ENCODE data around the gene LSM14A. TPM values are rescaled to one million over a fixed set of nuclear protein-coding genes. Genes with fewer than 3 reads are reported as not detected.

LSM14A gene
- total and polyA plus RNA-seq, 9 of the 15 experiments (the other 6 are each of a cell fraction or from before 2014, with no cell fraction given) = 19.5 to 150 (median 95.1) TPM

GRCh38 chr19:34171877-34172660, at the start of gene LSM14A (continued):
- TF ChIP-seq ARID3A (IDR thresholded peaks at IDR 0.05; ENCODE audit: borderline replicate concordance, low read depth, low read length) = no peak
- TF ChIP-seq MTF1 (CRISPR knock-in tag; IDR thresholded peaks at IDR 0.05; ENCODE audit: borderline replicate concordance) = no peak
- TF ChIP-seq MEIS2 (IDR thresholded peaks at IDR 0.05; ENCODE audit: partially characterized antibody) = no peak
- TF ChIP-seq SRF (CRISPR knock-in tag; IDR thresholded peaks at IDR 0.05) = no peak
- TF ChIP-seq TFAP4 (CRISPR knock-in tag; IDR thresholded peaks at IDR 0.05; ENCODE audit: borderline replicate concordance) = peak; percentile 58; the same call in 1 of the 2 replicates
- TF ChIP-seq ZNF699 (CRISPR knock-in tag; IDR thresholded peaks at IDR 0.05; ENCODE audit: insufficient replicate concordance) = no peak
- no peak; the same call in 1 of the 2 replicates for TF ChIP-seq TEAD4 (IDR thresholded peaks at IDR 0.05; ENCODE audit: low read length)
- TF ChIP-seq TEAD4 (CRISPR knock-in tag; IDR thresholded peaks at IDR 0.05; ENCODE audit: borderline replicate concordance) = peak; percentile 78
- no peak for TF ChIP-seq ELK3 (CRISPR knock-in tag; IDR thresholded peaks at IDR 0.05)
- no peak for TF ChIP-seq SAFB2 (IDR thresholded peaks at IDR 0.05; ENCODE audit: borderline replicate concordance, low read depth, low read length, severe bottlenecking)
- TF ChIP-seq ID3 (CRISPR knock-in tag; IDR thresholded peaks at IDR 0.05) = no peak
- TF ChIP-seq ID3 (tag; IDR thresholded peaks at IDR 0.05) = peak; percentile 85
- no peak for TF ChIP-seq BHLHE40 (IDR thresholded peaks at IDR 0.05; ENCODE audit: low read length)
- peak; percentile 74 for TF ChIP-seq RB1 (IDR thresholded peaks at IDR 0.05; ENCODE audit: low read depth)
- TF ChIP-seq POLR2A (conservative IDR thresholded peaks at IDR 0.05) = peak; percentile 97
- no peak for TF ChIP-seq CCAR2 (IDR thresholded peaks at IDR 0.05; ENCODE audit: low read depth, low read length)
- TF ChIP-seq OTX1 (CRISPR knock-in tag; IDR thresholded peaks at IDR 0.05) = 0 out of 2 replicates have a peak, but pooled peaks have one; percentile 25
- TF ChIP-seq FOXM1 (IDR thresholded peaks at IDR 0.05; ENCODE audit: low read depth) = no peak
- peak; percentile 75; the same call in 1 of the 2 replicates for TF ChIP-seq FOXM1 (CRISPR knock-in tag; IDR thresholded peaks at IDR 0.05; ENCODE audit: low read depth)
- TF ChIP-seq RBM22 (IDR thresholded peaks at IDR 0.05; ENCODE audit: low read depth, low read length, poor library complexity, severe bottlenecking) = peak; percentile 89
- TF ChIP-seq RHOXF2B (CRISPR knock-in tag; conservative IDR thresholded peaks at IDR 0.05) = 0 out of 2 replicates have a peak, but pooled peaks have one; percentile 17
- TF ChIP-seq NCOR1 (IDR thresholded peaks at IDR 0.05) = peak; percentile 19; the same call in 1 of the 2 replicates
- TF ChIP-seq ZBTB17 (CRISPR knock-in tag; IDR thresholded peaks at IDR 0.05) = peak; percentile 62; the same call in 1 of the 2 replicates
- TF ChIP-seq ZNF121 (CRISPR knock-in tag; conservative IDR thresholded peaks at IDR 0.05) = peak; percentile 67
- TF ChIP-seq CBX3 (IDR thresholded peaks at IDR 0.05; ENCODE audit: borderline replicate concordance in 1 of 2, low read length in 2 of 2) = no peak
- TF ChIP-seq CHD2 (IDR thresholded peaks at IDR 0.05; ENCODE audit: low read depth, low read length) = peak; percentile 96

All from K562 (cell line).